Prostate gland (tissue), 2 donors: ENCODE measurements around the gene FBP1. TPM values are rescaled to one million over a fixed set of nuclear protein-coding genes. Genes with fewer than 3 reads are reported as not detected.

ENCODE experiments used
- DNase-seq: peaks from one replicate; pipeline ENCODE4 v3.0.0-alpha.2; 2019; ENCODE audit warnings: low spot score
- H3K27ac ChIP-seq, 2 donors: fragments of 200-600 bp; sonication (generic); 2 replicates each; pipeline ENCODE4 v1.5.1; 2017 to 2019
- H3K27me3 ChIP-seq: fragments of 200-600 bp; sonication (generic); replicated peaks from 2 replicates; pipeline ENCODE4 v1.5.1; 2019; ENCODE audit not compliant: insufficient read depth
- H3K36me3 ChIP-seq, 2 donors: fragments of 200-600 bp; sonication (generic); 1 replicate in 1 of 2; 2 replicates in 1 of 2; pipeline versions ENCODE4 v1.5.1 to v1.8.1; 2017 to 2019
- H3K4me1 ChIP-seq: fragments of 200-600 bp; sonication (generic); replicated peaks from 2 replicates; pipeline ENCODE4 v1.5.1; 2019
- H3K4me3 ChIP-seq, 2 donors: fragments of 200-600 bp; sonication (generic); 2 replicates each; pipeline ENCODE4 v1.5.1; 2017 to 2019
- H3K9me3 ChIP-seq: fragments of 200-600 bp; sonication (generic); 2 replicates; pipeline ENCODE4 v1.5.1; 2017
- CTCF ChIP-seq, 4 experiments: fragments of 200-600 bp in 2 of 4; fragments of 450-650 bp in 2 of 4; sonication (generic) in 2 of 4; IDR thresholded peaks; 1 replicate in 3 of 4; 2 replicates in 1 of 4; pipeline ENCODE4 v1.5.1; 2016 to 2019; ENCODE audit warnings: antibody characterized with exemption in 4 of 4, mild to moderate bottlenecking in 2 of 4, moderate library complexity in 2 of 4
- POLR2A ChIP-seq: fragments of 450-650 bp; IDR thresholded peaks from one replicate; pipeline ENCODE4 v1.6.1; 2016; ENCODE audit warnings: antibody characterized with exemption, mild to moderate bottlenecking
- POLR2AphosphoS5 ChIP-seq: sonication (generic); formaldehyde crosslinking; IDR thresholded peaks from one replicate; pipeline ENCODE4 v1.6.1; 2017; ENCODE audit warnings: antibody characterized with exemption
- WGBS: methylation state at CpG from one replicate; pipeline ENCODE4 v1.1.5; 2018; 5-methylcytosine and 5-hydroxymethylcytosine counted together
- intact Hi-C: fragments of 100-400 bp; cut with DNase I; formaldehyde crosslinking; loops from one replicate; pipeline ENCODE4 v1.14.2; 2022
- total RNA-seq, 2 donors: library from RNA; depleted of rRNA; stranded (reverse); fragments of >200 nt; gene quantifications; one replicate each; pipeline ENCODE4 v1.1.0, GENCODE V29; 2016

FBP1 gene
- total RNA-seq, 2 donors from 2014 or later, result 19.5 to 41.4 TPM

GRCh38 chr9:94631599-94631998, 7.7 kb downstream of the FBP1 start:
- H3K4me3 ChIP-seq, result no peak overlapping the region
- peak; percentile 35 for TF ChIP-seq POLR2AphosphoS5
- no peak for TF ChIP-seq CTCF (IDR thresholded peaks at IDR 0.05)
- no peak for TF ChIP-seq POLR2A
- 40% methylated on average over 8 of the region's 8 CpGs for WGBS
- intact Hi-C loops, result no loop called here
- DNase-seq, result no peak
- H3K27ac ChIP-seq, result peak overlapping the region; percentile 50 to 61
- H3K27me3 ChIP-seq, result no peaks in the 10 kb centered on the region
- H3K9me3 ChIP-seq, result no peaks in the 10 kb centered on the region
- H3K4me1 ChIP-seq, result peaks cover 13% of the 10 kb centered on the region
- no peaks in the 10 kb centered on the region for H3K36me3 ChIP-seq

- DNase-seq, result peak; percentile 73
- H3K36me3 ChIP-seq, result no peaks in the 10 kb centered on the region
- intact Hi-C loops, result no loop called here
- H3K4me1 ChIP-seq, result peaks cover 13% of the 10 kb centered on the region
- no peaks in the 10 kb centered on the region for H3K27me3 ChIP-seq
- no peaks in the 10 kb centered on the region for H3K9me3 ChIP-seq
- H3K27ac ChIP-seq, result peak overlapping the region; percentile 50 to 61
- 45% methylated on average over 5 of the region's 5 CpGs for WGBS
- TF ChIP-seq POLR2A, result no peak
- TF ChIP-seq POLR2AphosphoS5, result peak; percentile 87
- H3K4me3 ChIP-seq, result no peak overlapping the region
These were observed 8.5 kb downstream of the FBP1 start for GRCh38 chr9:94630833-94631232.

GRCh38 chr9:94630281-94630680, 9.0 kb downstream of the FBP1 start:
- intact Hi-C loops, result no loop called here
- Histone ChIP-seq H3K27ac (peak overlapping the region in 1 of 2 donors; percentile 61), H3K27me3 (no peaks in the 10 kb centered on the region), H3K4me1 (peaks cover 13% of the 10 kb centered on the region), H3K9me3 (no peaks in the 10 kb centered on the region), H3K36me3 (no peaks in the 10 kb centered on the region), H3K4me3 (no peak overlapping the region)
- no peak for DNase-seq
- TF ChIP-seq POLR2AphosphoS5, result no peak
- no peak for TF ChIP-seq POLR2A
- no peak for TF ChIP-seq CTCF (IDR thresholded peaks at IDR 0.05)
- 70% methylated on average over 3 of the region's 3 CpGs for WGBS

GRCh38 chr9:94627287-94627686, 12.0 kb downstream of the FBP1 start:
- TF ChIP-seq POLR2A, result no peak
- TF ChIP-seq POLR2AphosphoS5, result no peak
- no peak for TF ChIP-seq CTCF (IDR thresholded peaks at IDR 0.05)
- no peak for DNase-seq
- H3K9me3 ChIP-seq, result no peaks in the 10 kb centered on the region
- intact Hi-C loops, result no loop called here
- no peak overlapping the region for H3K27ac ChIP-seq
- no peak overlapping the region for H3K4me3 ChIP-seq
- 93% methylated on average over 6 of the region's 6 CpGs for WGBS
- H3K4me1 ChIP-seq, result peaks cover 12% of the 10 kb centered on the region
- no peaks in the 10 kb centered on the region for H3K36me3 ChIP-seq
- H3K27me3 ChIP-seq, result no peaks in the 10 kb centered on the region

- 85% methylated on average over 12 of the region's 12 CpGs for WGBS
- Histone ChIP-seq H3K27me3 (no peaks in the 10 kb centered on the region), H3K27ac (no peak overlapping the region), H3K36me3 (no peaks in the 10 kb centered on the region), H3K9me3 (no peaks in the 10 kb centered on the region), H3K4me1 (peaks cover 6% of the 10 kb centered on the region), H3K4me3 (no peak overlapping the region)
- no peak for TF ChIP-seq POLR2AphosphoS5
- TF ChIP-seq POLR2A, result no peak
- no peak for TF ChIP-seq CTCF (IDR thresholded peaks at IDR 0.05)
- intact Hi-C loops, result no loop called here
- DNase-seq, result no peak
These were observed 13.5 kb downstream of the FBP1 start for GRCh38 chr9:94625835-94626234.
